Measurements from ENCODE around the gene TXNL4B.

DNA sequence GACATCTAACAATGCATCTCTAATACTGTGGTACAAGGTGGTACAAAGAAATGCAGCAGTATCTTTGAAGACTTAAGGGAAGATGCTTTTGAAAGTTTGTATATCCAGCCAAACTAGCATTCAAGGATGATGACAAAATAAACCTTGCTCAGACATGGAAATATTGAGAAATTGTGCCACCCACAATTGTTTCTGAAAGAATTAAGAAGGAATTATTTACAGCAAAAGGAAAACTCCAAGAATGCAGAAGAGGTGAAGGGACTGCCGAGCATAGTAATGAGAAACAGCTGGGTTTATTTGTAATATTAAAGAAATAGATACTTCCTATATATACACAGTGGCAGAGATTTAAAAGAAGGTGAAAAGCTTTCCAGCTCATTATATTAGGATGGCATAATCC, 49.1 kb upstream of the TXNL4B start:
- TF ChIP-seq, protein P1, sequence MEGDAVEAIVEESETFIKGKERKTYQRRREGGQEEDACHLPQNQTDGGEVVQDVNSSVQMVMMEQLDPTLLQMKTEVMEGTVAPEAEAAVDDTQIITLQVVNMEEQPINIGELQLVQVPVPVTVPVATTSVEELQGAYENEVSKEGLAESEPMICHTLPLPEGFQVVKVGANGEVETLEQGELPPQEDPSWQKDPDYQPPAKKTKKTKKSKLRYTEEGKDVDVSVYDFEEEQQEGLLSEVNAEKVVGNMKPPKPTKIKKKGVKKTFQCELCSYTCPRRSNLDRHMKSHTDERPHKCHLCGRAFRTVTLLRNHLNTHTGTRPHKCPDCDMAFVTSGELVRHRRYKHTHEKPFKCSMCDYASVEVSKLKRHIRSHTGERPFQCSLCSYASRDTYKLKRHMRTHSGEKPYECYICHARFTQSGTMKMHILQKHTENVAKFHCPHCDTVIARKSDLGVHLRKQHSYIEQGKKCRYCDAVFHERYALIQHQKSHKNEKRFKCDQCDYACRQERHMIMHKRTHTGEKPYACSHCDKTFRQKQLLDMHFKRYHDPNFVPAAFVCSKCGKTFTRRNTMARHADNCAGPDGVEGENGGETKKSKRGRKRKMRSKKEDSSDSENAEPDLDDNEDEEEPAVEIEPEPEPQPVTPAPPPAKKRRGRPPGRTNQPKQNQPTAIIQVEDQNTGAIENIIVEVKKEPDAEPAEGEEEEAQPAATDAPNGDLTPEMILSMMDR (IDR thresholded peaks at IDR 0.05): no peak
- TF ChIP-seq POLR2A (IDR thresholded peaks at IDR 0.05): no peak
